Thoracic aorta (tissue), 2 donors: ENCODE data around the gene DBX1. TPM values are rescaled to one million over a fixed set of nuclear protein-coding genes. Genes with fewer than 3 reads are reported as not detected.

Experiments
- ATAC-seq: fragments of 150-250 bp; one replicate; pipeline ENCODE4 v1.8.0; 2017; ENCODE audit warnings: low read depth; ENCODE audit not compliant: insufficient number of reproducible peaks, low FRiP score
- DNase-seq: peaks from one replicate; pipeline ENCODE4 v3.0.0-alpha.2; 2020; ENCODE audit warnings: low spot score
- H3K27ac ChIP-seq, 2 donors: fragments of 200-600 bp; sonication (generic); 1 replicate in 1 of 2; 2 replicates in 1 of 2; pipeline ENCODE4 v1.5.1; 2016; ENCODE audit warnings: mild to moderate bottlenecking in 2 of 2, moderate library complexity in 2 of 2
- H3K27me3 ChIP-seq: fragments of 200-600 bp; sonication (generic); replicated peaks from 2 replicates; pipeline ENCODE4 v1.6.0; 2016; ENCODE audit warnings: mild to moderate bottlenecking; ENCODE audit not compliant: insufficient read depth
- H3K36me3 ChIP-seq: fragments of 200-600 bp; sonication (generic); one replicate; pipeline ENCODE4 v1.5.1; 2016
- H3K4me1 ChIP-seq, 2 donors: fragments of 200-600 bp; sonication (generic); 1 replicate in 1 of 2; 2 replicates in 1 of 2; pipeline versions ENCODE4 v1.5.1 to v1.6.0; 2016; ENCODE audit warnings: low read depth in 2 of 2, mild to moderate bottlenecking in 1 of 2; ENCODE audit not compliant: control insufficient read depth in 1 of 2
- H3K4me3 ChIP-seq: fragments of 200-600 bp; sonication (generic); 2 replicates; pipeline ENCODE4 v1.5.1; 2016; ENCODE audit warnings: mild to moderate bottlenecking
- H3K9me3 ChIP-seq: fragments of 200-600 bp; sonication (generic); 2 replicates; pipeline ENCODE4 v1.5.1; 2016
- total RNA-seq, 2 donors: library from RNA; depleted of rRNA; stranded (reverse); fragments of >200 nt; gene quantifications; one replicate each; pipeline versions ENCODE4 v1.1.0 to v1.2.3, GENCODE V29; 2016
- TF ChIP-seq, protein P1 (sequence below): fragments of 200-600 bp; sonication (generic); IDR thresholded peaks from one replicate; pipeline ENCODE4 v1.5.1; 2019; ENCODE audit warnings: antibody characterized with exemption

The DBX1 gene
- total RNA-seq, 2 donors from 2014 or later, result not detected

GRCh38 chr11:20113149-20113438 is 47.2 kb downstream of the DBX1 start:
- Histone ChIP-seq H3K9me3 (no peaks in the 10 kb centered on the region), H3K27me3 (no peaks in the 10 kb centered on the region), H3K4me3 (peak overlapping the region; percentile 42), H3K36me3 (peaks cover 45% of the 10 kb centered on the region), H3K4me1 (peaks cover 41 to 98% of the 10 kb centered on the region in 2 donors), H3K27ac (peak overlapping the region; percentile 82 to 93)
- ATAC-seq (no peak), DNase-seq (no peak)
- TF ChIP-seq, protein P1, sequence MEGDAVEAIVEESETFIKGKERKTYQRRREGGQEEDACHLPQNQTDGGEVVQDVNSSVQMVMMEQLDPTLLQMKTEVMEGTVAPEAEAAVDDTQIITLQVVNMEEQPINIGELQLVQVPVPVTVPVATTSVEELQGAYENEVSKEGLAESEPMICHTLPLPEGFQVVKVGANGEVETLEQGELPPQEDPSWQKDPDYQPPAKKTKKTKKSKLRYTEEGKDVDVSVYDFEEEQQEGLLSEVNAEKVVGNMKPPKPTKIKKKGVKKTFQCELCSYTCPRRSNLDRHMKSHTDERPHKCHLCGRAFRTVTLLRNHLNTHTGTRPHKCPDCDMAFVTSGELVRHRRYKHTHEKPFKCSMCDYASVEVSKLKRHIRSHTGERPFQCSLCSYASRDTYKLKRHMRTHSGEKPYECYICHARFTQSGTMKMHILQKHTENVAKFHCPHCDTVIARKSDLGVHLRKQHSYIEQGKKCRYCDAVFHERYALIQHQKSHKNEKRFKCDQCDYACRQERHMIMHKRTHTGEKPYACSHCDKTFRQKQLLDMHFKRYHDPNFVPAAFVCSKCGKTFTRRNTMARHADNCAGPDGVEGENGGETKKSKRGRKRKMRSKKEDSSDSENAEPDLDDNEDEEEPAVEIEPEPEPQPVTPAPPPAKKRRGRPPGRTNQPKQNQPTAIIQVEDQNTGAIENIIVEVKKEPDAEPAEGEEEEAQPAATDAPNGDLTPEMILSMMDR, result no peak

GRCh38 chr11:20112291-20113148 is 47.8 kb downstream of the DBX1 start:
- peak; percentile 85 for DNase-seq
- peaks cover 45% of the 10 kb centered on the region for H3K36me3 ChIP-seq
- TF ChIP-seq, protein P1, result no peak
- ATAC-seq, result peak; percentile 83
- H3K4me1 ChIP-seq, result peaks cover 42 to 98% of the 10 kb centered on the region in 2 donors
- no peaks in the 10 kb centered on the region for H3K9me3 ChIP-seq
- H3K4me3 ChIP-seq, result peak overlapping the region; percentile 42
- peak overlapping the region; percentile 82 to 93 for H3K27ac ChIP-seq
- no peaks in the 10 kb centered on the region for H3K27me3 ChIP-seq

DNA sequence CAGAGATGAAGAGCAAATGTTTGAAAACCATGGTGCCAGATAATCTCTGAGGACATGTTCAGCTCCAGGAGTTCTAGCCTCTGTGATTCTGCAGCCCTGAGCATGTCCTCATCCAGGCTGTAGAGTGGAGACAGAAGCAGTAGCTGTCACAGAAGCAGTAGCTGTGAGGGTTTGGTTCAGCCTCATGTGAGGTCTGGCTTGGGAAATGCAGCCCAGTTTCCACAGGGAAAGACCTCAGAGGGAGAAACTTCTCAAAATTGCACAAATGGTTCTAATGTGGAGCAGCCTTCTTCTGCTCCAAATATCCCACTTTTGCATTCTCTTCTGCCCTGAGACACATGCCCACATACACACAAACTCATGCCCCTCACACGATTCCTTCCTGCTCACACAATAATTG is 48.4 kb downstream of the DBX1 start:
- H3K4me3 ChIP-seq, result peak overlapping the region; percentile 42
- peaks cover 36 to 94% of the 10 kb centered on the region in 2 donors for H3K4me1 ChIP-seq
- no peaks in the 10 kb centered on the region for H3K9me3 ChIP-seq
- DNase-seq (no peak), ATAC-seq (no peak)
- H3K27me3 ChIP-seq, result no peaks in the 10 kb centered on the region
- H3K27ac ChIP-seq, result peak overlapping the region; percentile 82 to 93
- TF ChIP-seq, protein P1, result no peak
- peaks cover 46% of the 10 kb centered on the region for H3K36me3 ChIP-seq

DNA sequence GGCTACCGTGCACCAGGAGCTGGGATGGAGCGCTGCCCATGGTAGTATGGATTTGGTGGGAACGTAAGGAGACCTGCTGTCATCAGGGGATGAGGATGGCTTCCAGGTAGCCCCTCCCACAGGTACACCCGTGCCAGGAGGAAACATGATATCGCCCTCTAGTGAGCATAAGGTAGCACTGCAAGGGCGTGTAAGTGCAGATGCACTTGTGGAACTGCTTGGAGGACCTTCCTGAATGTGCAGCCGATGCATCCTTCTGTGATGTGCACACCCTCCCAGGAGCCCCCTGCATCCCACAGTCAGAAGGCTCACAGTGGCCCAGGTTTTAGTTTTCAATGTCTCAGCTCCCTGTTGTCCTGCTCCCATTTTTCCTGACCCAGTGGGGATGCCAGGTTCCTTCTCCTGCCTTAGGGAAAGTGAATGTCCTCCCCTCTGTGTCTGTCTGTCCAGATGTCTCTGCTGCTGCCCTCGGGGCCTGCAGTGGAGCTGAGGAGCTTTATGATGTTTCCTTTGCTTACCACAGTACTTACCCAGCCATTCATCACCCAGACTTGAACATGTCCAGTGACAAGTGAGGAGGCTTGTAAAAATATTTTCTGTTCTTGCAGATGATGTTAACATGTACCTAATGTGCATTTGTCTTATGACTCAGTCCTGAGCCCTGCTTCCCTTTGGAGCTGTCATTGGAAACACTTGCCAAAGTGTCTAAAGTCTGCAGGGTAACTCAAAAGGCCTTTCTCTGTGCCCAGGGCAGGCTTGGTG is 49.2 kb downstream of the DBX1 start:
- no peaks in the 10 kb centered on the region for H3K9me3 ChIP-seq
- H3K4me3 ChIP-seq, result no peak overlapping the region
- DNase-seq, result no peak
- H3K4me1 ChIP-seq, result peaks cover 34 to 86% of the 10 kb centered on the region in 2 donors
- H3K36me3 ChIP-seq, result peaks cover 46% of the 10 kb centered on the region
- no peaks in the 10 kb centered on the region for H3K27me3 ChIP-seq
- peak; percentile 55 for ATAC-seq
- H3K27ac ChIP-seq, result peak overlapping the region; percentile 82 to 93
- TF ChIP-seq, protein P1, result peak; percentile 69

DNA sequence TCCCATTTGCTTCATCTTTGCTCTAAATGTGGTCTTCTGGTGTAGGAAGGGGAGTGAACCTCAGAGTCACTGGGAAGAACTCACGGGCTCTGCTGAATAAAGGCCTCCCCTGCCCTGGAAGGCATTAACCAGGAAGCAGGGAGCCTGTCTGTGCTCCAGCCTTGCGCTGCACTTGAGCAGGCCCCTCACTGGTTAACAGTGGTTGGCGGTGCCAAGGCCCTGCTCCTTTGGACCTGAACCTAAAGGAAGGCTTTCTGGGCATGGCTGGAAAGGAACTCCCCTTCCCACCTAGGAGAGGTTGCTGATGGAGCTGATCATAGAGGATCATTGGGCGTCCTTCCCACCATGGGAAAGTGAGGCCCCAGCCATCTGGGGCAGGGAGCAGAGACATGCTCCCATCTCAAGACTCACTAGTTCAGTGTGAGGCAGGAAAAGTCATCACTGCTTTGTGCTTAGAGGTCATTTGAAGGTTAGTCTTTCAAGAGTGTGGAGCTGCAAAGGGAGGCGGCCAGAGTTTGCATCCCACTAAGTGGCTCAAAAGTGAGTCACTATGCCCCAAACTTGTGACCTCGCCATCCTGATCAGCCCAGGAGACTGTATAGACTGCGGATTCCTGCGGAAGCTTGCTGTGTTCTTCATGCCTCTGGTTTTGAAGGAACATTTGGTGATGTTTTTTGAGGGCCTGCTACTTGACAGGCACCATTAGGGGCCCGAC is 50.4 kb downstream of the DBX1 start:
- TF ChIP-seq, protein P1, result no peak
- Histone ChIP-seq H3K27me3 (no peaks in the 10 kb centered on the region), H3K4me3 (no peak overlapping the region), H3K9me3 (no peaks in the 10 kb centered on the region), H3K27ac (peak overlapping the region; percentile 67 to 93), H3K4me1 (peaks cover 34 to 74% of the 10 kb centered on the region in 2 donors), H3K36me3 (peaks cover 51% of the 10 kb centered on the region)
- no peak for ATAC-seq
- no peak for DNase-seq
